ENCODE results near the gene ACOXL.

The ACOXL gene

DNA sequence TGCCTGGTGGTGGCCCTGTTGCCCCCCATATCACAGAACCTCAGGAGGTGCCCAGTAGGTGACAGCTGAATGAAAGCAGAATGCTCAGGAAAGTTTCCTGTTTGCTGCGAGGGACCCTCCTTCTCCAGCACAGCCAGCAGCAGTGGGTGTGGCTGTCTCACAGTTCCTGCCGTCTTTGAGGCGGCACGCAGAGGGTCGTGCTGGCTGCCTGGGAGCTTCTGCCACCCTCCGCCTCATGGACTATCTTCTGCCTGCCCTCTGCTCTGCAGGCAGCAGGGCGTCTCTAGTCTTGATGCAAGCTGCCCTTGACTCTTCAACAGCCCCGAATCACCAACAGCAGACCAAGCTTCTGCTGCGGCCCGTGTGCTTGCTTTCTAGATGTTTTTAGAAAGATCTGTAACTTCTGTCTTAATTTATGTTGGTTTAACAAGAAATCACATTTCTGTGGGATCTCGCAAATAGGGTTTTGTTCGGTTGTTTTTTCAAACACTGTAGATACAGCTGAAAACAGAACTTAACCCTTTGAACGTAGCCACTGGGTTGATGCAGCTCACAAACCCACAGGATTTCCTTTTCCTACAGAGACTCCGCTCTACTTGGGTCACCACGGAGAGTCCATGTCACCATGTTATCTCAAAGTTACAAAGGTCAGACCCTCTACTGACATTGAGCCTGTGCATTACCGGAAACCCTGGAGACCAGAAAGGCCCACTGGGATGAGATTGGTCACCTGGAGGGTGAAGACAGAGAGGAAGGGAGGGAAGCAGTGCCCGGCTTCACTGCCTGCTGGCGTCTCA, 144.9 kb downstream of the ACOXL start:
- Histone ChIP-seq H3K36me3 (ENCODE audit: insufficient read depth, low read length) (no peaks in the 10 kb centered on the region), H4K20me1 (ENCODE audit: insufficient read depth, low read length) (no peaks in the 10 kb centered on the region), H3K27ac (ENCODE audit: low read depth, low read length, poor library complexity, severe bottlenecking) (no peak overlapping the region), H2AFZ (ENCODE audit: low read length) (no peak overlapping the region), H3K9ac (ENCODE audit: low read length) (no peak overlapping the region), H3K9me2 (ENCODE audit: low read depth, low read length) (no peaks in the 10 kb centered on the region), H3F3A (ENCODE audit: insufficient read depth, low read length) (no peaks in the 10 kb centered on the region), H3K4me3 (ENCODE audit: low read depth, low read length, poor library complexity, severe bottlenecking) (no peak overlapping the region), H3K9me3 (ENCODE audit: low read length) (peaks cover 3% of the 10 kb centered on the region; the same call in 1 of the 2 replicates), H3K27me3 (ENCODE audit: insufficient read depth, low read length) (peaks cover 7% of the 10 kb centered on the region; the same call in 1 of the 2 replicates), H3K4me1 (ENCODE audit: insufficient read depth, low read length, severe bottlenecking) (peaks cover 15% of the 10 kb centered on the region), H3K79me2 (ENCODE audit: insufficient read depth, low read length) (no peaks in the 10 kb centered on the region), H3K4me2 (ENCODE audit: low read length) (no peak overlapping the region)
- no peak for TF ChIP-seq EZH2 (IDR thresholded peaks at IDR 0.05; ENCODE audit: borderline replicate concordance, low read length)
- TF ChIP-seq, protein P1, sequence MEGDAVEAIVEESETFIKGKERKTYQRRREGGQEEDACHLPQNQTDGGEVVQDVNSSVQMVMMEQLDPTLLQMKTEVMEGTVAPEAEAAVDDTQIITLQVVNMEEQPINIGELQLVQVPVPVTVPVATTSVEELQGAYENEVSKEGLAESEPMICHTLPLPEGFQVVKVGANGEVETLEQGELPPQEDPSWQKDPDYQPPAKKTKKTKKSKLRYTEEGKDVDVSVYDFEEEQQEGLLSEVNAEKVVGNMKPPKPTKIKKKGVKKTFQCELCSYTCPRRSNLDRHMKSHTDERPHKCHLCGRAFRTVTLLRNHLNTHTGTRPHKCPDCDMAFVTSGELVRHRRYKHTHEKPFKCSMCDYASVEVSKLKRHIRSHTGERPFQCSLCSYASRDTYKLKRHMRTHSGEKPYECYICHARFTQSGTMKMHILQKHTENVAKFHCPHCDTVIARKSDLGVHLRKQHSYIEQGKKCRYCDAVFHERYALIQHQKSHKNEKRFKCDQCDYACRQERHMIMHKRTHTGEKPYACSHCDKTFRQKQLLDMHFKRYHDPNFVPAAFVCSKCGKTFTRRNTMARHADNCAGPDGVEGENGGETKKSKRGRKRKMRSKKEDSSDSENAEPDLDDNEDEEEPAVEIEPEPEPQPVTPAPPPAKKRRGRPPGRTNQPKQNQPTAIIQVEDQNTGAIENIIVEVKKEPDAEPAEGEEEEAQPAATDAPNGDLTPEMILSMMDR (IDR thresholded peaks at IDR 0.05; ENCODE audit: low read length), result no peak

DNA sequence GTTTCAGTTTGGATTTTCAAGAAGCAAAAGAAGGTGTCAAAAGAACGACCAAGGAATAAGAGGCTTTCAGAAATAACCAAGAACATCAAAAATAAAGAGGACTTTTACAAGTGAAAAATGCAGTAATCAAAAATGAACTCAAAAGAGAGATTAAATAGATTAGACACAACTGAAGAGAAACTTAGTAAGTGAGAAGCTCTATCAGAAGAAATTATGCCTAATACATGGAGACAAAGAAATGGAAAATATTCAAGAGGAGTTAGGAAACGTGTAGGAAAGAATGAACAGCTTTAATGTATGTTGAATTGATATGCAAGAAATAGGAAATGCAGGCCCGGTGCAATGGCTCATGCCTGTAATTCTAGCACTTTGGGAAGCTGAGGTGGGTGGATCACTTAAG, 145.8 kb downstream of the ACOXL start:
- Histone ChIP-seq H3K9me2 (ENCODE audit: low read depth, low read length) (no peaks in the 10 kb centered on the region), H3F3A (ENCODE audit: insufficient read depth, low read length) (no peaks in the 10 kb centered on the region), H3K79me2 (ENCODE audit: insufficient read depth, low read length) (no peaks in the 10 kb centered on the region), H3K4me3 (ENCODE audit: low read depth, low read length, poor library complexity, severe bottlenecking) (no peak overlapping the region), H3K27ac (ENCODE audit: low read depth, low read length, poor library complexity, severe bottlenecking) (no peak overlapping the region), H3K4me2 (ENCODE audit: low read length) (no peak overlapping the region), H3K9ac (ENCODE audit: low read length) (no peak overlapping the region), H3K36me3 (ENCODE audit: insufficient read depth, low read length) (no peaks in the 10 kb centered on the region), H3K27me3 (ENCODE audit: insufficient read depth, low read length) (peaks cover 7% of the 10 kb centered on the region; the same call in 1 of the 2 replicates), H4K20me1 (ENCODE audit: insufficient read depth, low read length) (no peaks in the 10 kb centered on the region), H3K9me3 (ENCODE audit: low read length) (peaks cover 3% of the 10 kb centered on the region; the same call in 1 of the 2 replicates), H2AFZ (ENCODE audit: low read length) (no peak overlapping the region), H3K4me1 (ENCODE audit: insufficient read depth, low read length, severe bottlenecking) (peaks cover 15% of the 10 kb centered on the region)
- TF ChIP-seq, protein P1 (IDR thresholded peaks at IDR 0.05; ENCODE audit: low read length), result no peak
- no peak for TF ChIP-seq EZH2 (IDR thresholded peaks at IDR 0.05; ENCODE audit: borderline replicate concordance, low read length)

DNA sequence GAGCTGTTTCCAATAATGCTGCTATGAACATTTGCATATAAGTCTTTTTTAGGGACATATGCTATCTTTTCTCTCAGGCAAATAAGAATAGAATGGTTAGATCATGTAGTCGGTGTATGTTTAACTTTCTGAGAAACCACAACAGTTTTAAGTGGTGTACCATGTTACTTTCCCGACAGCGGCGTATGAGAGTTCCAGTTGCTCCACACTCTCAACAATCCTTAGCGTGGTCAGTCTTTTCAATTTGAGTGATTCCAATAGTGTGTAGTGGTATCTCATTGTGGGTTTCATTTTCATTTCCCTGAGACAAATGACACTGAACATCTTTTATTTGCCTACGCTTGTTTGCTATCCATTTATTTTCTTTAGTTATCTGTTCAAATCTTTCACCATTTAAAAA, 149.5 kb downstream of the ACOXL start:
- Histone ChIP-seq H2AFZ (ENCODE audit: low read length) (no peak overlapping the region), H3K9me2 (ENCODE audit: low read depth, low read length) (no peaks in the 10 kb centered on the region), H3K27ac (ENCODE audit: low read depth, low read length, poor library complexity, severe bottlenecking) (no peak overlapping the region), H3K36me3 (ENCODE audit: insufficient read depth, low read length) (no peaks in the 10 kb centered on the region), H3K4me1 (ENCODE audit: insufficient read depth, low read length, severe bottlenecking) (no peaks in the 10 kb centered on the region), H3K27me3 (ENCODE audit: insufficient read depth, low read length) (peaks cover 10% of the 10 kb centered on the region; the same call in 1 of the 2 replicates), H3F3A (ENCODE audit: insufficient read depth, low read length) (no peaks in the 10 kb centered on the region), H3K4me3 (ENCODE audit: low read depth, low read length, poor library complexity, severe bottlenecking) (no peak overlapping the region), H3K79me2 (ENCODE audit: insufficient read depth, low read length) (no peaks in the 10 kb centered on the region), H3K4me2 (ENCODE audit: low read length) (no peak overlapping the region), H3K9ac (ENCODE audit: low read length) (no peak overlapping the region), H4K20me1 (ENCODE audit: insufficient read depth, low read length) (no peaks in the 10 kb centered on the region), H3K9me3 (ENCODE audit: low read length) (peaks cover 3% of the 10 kb centered on the region; the same call in 1 of the 2 replicates)
- TF ChIP-seq, protein P1 (IDR thresholded peaks at IDR 0.05; ENCODE audit: low read length), result no peak
- TF ChIP-seq EZH2 (IDR thresholded peaks at IDR 0.05; ENCODE audit: borderline replicate concordance, low read length), result no peak
